Measurements from ENCODE around the gene PPP1R15B.
A peak's percentile ranks its signal among the peaks of the same experiment; 100 is the strongest.
"Not testable (repeated sequence)": the region's sequence is repeated elsewhere in the genome, so short reads cannot be mapped to it uniquely, and the experiment has no call there.

Gene PPP1R15B

DNA sequence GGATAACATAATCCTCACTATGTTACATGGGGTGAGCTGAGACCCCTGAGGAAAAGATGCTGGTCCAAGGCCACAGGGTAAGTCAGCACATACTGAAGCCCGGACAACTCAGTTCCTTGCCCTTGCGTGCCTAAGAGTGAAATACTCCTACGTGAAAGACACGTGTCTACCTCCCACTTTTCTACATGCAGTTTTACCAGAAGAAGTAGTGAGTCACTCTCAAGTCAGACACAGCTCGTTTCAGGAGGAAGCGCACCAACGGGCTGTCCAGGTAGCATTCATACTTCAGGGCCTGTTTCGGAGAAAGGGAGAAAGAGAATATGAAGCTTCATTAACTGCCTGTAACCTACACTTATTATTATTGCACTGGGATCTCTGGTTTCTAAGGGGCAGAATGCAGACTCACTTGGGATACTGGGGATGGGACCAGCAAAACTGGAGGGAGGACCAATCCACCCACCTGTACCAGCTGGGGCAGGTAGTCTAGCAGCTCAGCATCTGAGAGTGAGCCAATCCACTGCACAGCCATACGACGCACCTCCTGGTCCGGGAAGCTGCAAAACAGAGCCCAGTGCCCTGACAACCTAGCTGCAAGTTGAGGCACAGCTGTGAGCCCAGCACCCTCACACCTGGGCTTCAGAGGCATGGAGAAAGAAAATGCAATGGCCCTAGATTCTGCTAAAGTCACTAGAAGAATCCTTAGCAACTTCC is 32.4 kb upstream of the PPP1R15B start:
- DNase-seq (ENCODE audit: low read depth) = no peak

DNA sequence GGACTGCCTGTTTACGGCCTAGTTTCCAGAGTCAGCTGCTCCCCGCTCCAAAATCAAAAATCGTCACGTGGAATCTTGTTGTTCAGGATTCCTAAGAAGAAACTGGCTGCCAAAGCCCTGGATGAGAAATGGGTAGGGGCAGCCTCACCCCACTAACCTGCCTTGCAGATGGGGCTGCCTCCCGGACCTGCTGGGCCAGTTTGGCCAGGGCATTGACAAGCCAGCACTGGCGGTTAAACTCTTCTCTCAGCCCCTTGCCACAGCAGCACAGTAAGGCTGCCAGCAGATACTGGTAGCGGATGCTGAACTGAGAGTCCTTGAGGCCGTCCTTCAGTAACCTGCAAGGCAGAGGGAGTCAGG is 31.6 kb upstream of the PPP1R15B start:
- no peak for DNase-seq (ENCODE audit: low read depth)

DNA sequence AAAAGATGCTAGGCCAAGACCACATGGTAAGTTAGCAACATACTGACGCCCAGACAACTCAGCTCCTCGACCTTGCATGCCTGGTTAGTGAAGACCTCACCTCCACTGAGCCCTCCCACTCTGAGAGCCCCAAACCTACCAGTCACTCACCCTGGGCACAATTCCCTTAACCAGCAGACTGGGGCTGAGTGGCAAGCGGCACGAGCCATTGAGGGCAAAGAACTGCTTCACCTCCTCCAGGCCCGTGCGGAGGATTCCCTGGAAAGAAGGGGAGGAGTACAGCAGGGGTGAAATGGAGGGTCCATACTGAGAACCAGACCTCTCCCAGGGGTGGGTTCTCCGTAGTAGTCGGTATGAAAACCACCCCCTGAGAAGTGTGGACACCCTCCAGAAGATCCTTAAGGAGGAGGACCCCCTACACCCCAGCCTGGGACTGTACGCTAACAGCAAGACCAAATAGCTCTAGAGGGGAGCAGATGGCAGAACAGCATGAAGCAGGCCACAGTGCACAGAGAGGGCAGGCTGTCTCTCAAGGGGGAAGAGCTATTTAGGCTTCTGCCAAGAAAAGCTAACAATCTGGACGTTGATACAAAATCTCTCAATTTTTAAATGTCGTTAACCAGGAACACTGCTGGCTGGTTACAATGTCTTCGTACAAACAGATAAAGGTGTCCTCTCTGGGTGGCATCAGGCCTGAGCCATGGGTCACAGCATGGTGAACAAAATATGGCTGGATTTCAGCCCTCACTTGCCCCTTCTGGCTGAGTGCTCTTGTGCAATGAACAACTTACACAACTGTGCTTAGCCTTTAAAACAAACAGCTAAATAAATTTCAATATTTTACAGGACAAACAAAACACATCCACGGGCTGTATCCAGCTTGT is 31.0 kb upstream of the PPP1R15B start:
- DNase-seq (ENCODE audit: low read depth) = no peak

DNA sequence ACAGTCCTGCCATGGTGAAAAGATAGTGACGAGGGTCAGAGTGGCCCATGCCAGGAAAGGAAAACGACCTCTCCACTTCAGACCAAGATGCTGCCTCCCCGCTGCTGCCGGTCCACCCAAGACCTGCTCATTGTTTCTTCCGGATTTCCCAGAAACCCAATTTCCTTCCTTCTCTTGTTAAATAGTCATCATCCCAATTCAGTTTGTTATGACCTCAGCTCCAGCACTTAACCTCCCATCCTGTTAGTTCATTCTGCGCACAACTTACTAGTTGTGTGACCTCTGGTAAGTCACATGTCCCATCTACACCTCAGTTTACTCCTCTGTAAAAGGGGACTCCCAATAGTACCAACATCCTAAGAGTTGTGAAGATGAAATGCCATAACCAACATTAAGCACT is 29.9 kb upstream of the PPP1R15B start:
- no peak for DNase-seq (ENCODE audit: low read depth)

DNA sequence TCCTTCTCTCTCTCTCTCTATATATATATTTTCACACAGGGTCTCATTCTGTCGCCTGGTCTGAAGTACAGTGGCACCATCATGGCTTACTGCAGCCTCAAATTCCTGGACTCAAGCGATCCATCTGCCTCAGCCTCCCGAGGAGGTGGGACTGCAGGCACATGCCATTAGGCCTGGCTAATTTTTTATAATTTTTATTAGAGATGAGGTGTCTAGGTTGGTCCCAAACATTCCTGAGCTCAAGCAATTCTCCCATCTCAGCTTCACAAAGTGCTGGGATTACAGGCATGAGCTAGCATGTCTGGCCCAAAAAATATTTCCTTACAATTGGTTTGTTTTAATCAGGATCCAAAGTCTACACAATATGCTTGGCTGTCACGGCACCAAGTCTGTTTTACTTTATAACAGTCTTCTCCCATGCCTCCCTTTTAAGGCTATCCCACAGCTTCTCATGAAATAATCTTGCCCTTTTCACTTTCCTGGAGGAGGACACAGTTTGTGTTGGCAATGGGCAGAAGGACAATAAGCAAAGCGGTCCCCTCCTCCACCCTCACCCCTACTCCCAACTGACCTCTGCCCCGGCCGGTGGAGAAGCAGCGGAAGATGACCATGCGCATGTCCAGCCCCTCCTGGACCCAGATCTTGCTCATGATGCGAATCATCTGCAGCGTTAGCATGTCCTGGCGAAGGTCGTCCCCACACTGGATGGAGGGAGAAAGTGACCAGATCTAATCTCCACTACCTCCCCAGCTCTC is 28.2 kb upstream of the PPP1R15B start:
- DNase-seq (ENCODE audit: low read depth) = no peak

DNA sequence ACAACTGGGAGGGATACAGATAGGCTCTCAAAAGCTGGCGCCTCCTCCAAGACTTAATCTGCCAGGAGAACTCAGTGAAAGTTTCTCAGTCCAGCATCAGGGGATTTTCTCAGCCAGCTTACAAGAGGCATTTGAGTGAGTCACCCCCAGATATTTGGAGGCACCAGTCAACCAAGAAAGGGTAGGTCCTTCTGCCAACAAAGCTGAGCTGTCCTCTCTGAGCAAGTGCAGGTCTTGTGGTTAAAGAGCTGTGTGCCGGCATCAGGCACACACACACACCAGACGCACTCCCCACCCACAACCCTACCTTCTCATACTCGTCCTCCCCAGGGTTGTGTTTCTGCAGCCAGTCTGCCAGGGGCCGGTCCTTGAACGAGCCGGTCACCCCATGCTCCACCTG is 27.0 kb upstream of the PPP1R15B start:
- DNase-seq (ENCODE audit: low read depth) = no peak

DNA sequence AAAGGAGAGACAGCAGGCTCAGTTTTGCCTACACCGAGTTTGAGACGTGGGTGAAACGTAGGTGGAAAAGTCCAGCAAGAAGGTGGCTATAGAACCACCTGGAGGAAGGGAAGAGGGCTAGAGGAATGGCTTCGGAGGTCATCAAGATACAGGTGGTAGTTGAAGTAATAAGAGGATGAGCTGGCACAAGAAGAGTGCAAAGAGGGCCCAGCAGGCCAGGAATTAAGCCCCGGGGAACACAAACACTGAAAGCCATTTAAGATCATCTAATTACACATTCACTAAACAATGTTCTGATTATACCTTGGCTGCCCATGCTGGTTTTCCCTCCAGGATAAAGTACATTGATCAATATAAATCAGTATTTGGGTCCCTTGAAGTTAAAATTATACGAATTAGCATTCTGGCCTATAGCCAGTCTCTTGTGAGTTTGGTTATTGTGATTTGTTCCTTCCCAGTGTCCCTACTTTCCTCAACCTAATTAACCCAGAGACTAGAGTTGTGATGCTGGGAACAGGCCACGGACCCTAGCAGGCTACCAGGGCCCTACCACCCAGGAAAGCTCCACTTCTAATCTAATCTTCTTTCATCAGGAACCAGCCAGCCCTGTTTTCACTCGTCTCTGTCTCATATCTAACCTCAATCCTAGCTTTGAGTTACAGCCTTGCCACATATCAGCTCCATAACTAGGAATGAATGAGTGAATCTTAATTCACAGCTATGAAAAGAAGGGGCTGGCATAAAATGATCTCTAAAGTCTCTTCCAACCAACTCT is 26.4 kb upstream of the PPP1R15B start:
- DNase-seq (ENCODE audit: low read depth) = no peak

DNA sequence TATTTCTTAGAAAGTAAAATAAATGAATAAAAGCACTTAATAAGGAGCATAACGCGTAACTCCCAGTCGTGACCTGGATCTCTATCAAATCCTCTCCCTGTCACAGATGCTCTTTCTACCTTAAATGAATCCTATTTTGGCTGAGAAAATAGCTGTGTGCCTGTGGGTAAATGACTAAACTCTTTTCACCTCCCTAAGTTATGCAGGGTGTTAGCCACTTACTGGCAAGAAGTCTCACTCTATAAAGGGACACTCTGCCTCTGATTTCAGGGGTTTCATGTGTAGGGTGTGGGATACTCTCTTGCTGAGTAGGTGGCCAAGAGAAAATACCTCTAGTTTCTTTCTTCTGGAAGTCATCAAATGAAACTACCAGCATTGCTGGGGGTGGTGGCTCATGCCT is 24.3 kb upstream of the PPP1R15B start:
- no peak for DNase-seq (ENCODE audit: low read depth)

DNA sequence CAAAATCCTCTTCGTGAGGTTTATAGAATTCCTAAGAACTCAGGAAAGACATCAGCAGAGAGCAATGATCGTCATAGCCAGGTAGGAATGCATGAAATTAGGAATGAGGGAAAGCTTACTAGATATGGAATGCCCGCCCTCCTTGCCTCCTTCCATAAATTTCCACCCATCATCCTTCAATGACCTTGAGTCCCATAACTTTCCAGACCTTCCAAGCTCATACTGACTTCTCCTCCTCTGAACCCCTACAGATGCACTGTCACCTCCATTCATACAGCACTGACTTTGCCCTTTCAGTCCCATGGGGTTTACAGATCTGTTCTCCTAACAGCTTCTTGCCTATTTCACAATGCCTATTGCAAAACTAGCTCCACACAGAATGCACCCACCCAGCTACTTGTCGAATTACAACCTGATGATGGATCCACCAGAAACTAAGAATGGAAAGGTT is 23.8 kb upstream of the PPP1R15B start:
- no peak for DNase-seq (ENCODE audit: low read depth)

DNA sequence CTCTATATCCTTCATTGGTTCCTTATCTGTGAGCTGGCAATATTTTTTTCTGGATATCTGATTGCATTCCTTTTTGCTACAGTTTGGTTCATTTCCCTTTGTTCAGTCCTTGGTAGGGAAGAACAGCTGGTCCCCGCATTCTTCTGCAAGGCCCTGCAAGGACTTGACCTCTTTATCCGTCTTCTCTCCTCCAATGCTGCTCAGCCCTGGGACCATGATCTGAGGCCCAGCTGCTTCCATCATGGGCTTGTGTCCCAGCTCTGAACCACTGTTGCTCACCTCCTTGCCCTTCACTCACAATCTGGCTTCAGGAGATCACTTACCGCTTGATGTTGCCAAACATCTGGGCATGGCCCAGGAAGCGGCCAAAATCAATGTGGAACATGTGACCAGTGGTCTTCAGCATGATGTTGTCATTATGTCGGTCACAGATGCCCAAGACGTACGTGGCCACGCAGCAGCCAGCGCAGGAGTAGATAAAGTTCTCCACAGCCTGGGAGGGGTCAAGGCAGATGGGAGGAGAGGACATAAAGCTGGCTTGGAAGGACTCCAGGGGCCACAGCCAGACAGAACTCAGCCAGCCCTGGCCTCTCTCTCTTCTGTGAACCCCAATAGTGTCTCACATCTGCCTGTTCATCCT is 22.6 kb upstream of the PPP1R15B start:
- no peak for DNase-seq (ENCODE audit: low read depth)

DNA sequence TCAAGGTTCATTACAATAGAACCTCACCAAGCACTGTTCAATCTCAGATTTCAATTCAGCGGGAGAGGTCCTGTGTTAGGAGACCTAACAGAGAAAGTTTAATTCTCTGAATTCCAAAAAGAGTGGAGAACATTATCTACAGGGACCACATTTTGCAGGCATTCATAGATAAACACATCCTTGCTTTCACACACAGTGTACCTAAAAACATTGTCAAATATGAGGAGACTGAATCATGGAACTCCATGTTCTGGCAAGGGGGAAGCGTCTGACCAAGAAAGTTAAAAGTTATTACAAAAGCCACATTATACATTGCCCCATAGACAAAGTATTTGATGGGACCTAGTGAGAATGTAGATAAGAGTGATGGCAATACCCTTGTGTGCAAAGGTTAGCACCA is 21.1 kb upstream of the PPP1R15B start:
- no peak for DNase-seq (ENCODE audit: low read depth)

DNA sequence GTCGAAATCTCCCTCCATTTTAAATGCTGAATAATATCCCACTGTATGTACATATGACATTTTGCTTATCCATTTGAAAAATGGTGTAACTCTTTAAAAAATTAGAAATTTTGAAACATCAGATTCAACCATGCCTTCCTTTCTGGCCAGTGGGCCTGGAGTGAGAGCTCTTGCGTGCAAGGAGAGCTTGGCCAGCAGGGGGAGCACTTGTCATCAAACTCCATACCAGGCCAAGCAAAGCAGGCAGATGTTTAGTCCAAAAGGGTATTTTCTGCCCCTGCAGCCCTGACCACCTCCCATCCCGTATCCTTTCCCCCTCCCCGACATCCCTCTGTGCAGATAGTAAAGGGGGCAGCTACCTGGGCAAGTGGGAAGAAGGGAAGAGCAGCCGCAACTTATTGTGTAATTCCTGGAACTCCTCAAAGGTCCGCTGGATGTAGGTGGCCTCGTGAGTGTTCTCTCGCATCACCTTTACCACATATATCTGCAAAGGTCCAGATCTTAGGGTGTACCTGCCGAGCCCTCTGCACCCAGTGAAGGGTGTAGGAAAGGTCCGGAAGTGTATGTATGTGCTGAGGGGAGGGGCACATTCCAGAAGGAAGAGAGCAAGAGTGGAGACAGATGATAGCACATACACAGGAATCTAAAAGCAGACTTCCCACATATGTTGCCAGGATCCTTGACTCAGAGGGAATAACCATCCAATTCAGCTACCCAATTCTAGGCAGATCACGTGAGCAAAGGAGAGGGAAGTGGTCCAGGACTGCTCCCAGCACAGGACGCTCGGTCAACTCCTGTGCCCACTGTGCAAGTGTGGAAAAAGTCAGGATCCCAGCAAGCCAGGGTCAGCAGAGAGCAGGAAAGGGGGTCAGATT is 19.9 kb upstream of the PPP1R15B start:
- peak; percentile 67 for DNase-seq (ENCODE audit: low read depth)

DNA sequence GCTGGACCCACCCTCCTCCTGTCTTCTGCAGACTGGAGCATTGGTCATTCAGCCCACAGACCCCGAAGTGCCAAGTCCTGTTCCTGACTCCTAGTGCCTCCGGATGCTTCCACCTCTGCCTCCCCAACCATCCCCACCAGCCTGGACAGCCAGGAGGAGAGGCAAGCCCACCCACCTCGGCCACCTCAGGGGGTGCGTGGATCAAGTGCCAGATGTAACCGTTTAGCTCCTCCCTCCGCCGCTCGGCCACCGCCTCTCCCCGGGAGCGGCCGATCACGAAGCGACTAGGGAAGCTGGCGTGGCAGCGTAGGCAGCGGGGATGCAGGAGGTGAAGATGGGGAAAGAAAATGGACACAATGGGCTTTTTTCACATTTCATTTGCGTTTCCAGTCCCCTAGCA is 18.1 kb upstream of the PPP1R15B start:
- no peak for DNase-seq (ENCODE audit: low read depth)

DNA sequence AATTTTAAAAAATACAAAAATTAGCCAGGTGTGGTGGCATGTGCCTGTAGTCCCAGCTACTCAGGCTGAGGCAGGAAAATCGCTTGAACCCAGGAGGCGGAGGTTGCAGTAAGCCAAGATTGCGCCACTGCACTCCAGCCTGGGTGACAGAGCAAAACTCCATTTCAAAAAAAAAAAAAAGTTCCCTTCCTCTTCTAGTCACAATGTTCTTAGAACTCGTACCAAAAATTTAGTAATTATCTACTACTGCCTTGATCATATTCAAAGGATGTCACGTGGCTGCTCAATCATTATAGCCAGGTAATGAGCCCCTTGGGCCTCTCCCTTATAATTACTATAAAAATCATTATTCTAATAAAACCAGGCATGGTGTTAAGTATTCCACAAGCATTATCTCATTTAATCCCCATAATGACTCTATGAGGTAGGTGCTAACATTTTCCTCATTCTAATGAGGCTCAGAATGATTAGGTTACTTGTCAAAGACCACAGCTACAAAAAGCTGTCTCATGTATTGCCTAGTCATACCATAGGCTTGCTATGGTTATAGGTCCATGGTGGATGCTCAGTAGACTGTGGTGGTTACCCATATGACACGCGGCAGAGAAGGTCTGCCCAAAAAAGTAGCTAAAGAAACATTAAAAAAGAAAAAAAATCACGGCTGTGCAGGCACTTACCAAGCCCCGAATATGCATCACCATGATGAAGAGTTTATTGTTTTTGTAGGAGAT is 15.5 kb upstream of the PPP1R15B start:
- DNase-seq (ENCODE audit: low read depth) = no peak

DNA sequence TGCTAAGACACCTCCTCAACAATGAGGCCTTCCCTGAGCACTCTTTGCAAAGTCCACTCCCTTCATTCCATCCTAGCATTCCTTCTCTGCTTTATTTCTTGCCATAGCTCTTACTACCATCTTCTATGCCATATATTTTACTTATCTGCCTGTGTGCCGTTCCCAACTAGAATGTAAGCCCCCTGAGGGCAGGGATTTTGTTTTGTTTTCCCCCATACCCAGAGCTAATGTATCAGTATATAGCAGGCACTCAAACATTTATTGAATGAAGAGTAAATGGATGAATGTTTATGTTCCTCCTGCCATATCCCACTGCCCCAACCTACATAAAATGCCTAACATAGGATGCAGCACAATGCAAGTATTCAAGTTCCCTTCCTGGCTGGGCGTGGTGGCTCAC is 14.9 kb upstream of the PPP1R15B start:
- DNase-seq (ENCODE audit: low read depth) = no peak

DNA sequence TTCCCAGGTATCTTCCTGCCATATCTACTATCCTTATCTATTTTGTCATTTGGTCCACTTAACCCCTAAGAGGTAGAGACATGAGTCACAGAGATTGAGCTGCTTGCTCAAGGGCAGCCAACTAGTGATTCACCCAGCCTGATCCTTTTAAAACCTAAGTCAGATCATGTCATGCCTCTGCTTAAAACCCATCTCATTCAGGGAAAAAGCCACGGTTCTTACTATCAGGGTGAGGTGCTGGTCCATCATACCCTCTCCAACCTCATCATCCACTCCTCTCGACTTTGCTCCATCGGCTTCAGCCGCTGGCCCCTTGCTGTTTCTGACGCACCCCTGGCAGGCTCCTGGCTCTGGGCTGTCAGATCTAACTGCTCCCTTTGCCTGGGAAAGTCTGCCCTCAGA is 14.4 kb upstream of the PPP1R15B start:
- no peak for DNase-seq (ENCODE audit: low read depth)

DNA sequence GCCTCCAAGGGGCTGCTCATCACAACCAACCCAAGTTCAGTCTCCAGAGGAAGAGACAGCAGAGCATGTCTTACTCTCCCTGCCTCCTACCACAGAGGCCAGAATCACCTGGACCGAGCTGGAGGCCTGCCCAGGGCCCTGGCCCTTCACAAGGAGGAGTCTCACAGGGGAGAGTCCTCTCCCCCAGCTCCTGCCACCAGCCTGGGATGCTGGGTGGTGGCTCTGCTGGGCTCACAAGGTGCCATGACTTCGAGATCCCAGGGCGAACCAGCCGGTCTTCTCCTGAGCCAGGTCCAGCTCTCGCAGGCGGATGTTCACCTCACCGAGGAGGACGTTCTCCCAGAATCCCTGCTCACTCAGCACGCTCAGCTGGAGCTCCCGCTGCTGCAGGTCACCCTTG is 13.0 kb upstream of the PPP1R15B start:
- no peak for DNase-seq (ENCODE audit: low read depth)

DNA sequence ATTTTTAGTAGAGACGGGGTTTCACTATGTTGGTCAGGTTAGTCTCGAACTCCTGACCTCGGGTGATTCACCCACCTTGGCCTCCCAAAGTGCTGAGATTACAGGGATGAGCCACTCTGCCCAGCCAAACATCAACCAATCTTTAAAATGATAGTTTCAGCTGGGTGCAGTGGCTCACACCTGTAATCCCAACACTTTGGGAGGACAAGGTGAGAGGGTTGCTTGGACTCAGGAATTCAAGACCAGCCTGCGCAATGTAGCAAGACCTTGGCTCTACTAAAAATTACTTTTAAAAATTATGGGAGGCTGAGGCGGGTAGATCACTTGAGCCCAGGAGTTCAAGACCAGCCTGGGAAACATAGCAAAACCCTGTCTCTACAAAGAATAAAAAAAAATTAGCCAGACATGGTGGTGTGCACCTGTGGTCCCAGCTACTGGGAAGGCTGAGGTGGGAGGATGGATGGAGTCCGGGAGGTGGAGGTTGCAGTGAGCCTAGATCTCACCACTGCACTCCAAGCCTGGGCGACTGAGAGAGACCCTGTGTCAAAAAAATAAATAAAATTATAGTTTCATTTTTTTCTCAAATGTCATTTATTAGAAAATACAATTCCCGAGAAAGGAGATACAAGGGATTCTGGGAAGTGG is 10.6 kb upstream of the PPP1R15B start:
- DNase-seq (ENCODE audit: low read depth) = not testable (repeated sequence)

DNA sequence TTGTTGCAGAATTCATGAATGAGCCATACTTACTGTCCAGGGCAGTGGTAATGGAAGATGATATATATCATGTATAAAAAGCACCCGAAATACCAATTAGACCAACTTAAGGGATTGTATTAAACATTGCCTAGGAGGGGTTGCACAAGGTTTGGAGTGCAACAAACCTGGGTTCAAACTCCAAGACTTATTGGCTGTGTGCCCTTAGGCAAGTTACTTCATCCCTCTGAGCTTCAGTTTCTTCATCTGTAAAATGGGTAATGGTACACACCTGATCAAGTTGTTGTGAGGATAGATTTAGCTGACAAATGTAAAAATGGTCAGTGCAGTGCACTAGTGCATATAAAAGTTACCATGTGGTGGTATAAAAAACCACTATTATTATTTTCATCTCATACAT is 9.8 kb upstream of the PPP1R15B start:
- no peak for DNase-seq (ENCODE audit: low read depth)
